ENCODE data around the gene PDE3A.

The PDE3A gene

DNA sequence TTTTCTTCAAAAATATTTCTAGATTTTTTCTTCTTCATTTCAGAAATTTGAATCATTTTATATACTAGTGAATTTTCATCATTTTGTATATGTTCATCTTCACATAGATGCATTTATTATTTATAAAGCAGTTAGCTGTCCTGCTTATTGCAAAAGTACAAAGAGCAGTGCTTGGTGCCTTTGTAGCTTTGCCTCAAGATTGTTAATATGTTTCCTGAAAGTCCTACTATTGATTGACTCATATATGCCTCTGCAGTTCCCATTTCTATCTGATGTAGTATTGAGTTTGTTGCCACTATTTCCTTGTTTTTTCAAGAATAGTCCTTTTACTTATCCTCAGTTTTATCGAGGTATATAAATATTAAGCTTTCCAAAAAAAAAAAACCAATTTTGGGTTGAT, 89.7 kb downstream of the PDE3A start:
- no peak for DNase-seq (ENCODE audit: low spot score)

GRCh38 chr12:20459920-20460319, 91.6 kb downstream of the PDE3A start:
- DNase-seq (ENCODE audit: low spot score): no peak

- DNase-seq (ENCODE audit: low spot score): no peak
Measured at GRCh38 chr12:20460956-20461355, 92.6 kb downstream of the PDE3A start.

DNA sequence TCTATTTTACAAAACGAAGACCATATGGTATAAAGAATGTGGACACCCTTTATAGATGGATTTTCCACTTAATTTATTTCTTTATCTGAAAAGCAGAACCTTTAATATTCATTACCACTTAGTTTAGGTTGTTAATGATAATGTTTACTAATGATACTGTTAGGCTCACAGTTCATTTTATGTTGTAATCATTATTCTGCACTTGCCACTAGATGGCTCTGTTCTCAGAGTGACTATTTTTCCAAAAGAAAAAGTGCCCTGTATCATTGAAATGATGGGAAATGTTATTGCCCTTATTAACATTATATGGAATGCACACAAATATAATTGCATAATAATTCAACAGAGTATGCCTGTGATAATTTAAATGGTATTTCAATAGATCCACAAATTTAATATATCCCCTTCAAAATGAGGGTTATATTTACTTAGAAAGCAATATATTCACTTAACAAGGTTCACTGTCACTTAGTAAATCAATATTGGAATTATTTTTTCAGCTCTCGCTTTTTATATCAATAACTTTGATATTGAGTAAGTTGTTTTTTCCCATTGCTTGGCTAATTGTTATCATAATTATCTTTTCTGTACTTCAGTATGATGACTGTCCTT, 95.7 kb downstream of the PDE3A start:
- DNase-seq (ENCODE audit: low spot score): peak; percentile 35

DNA sequence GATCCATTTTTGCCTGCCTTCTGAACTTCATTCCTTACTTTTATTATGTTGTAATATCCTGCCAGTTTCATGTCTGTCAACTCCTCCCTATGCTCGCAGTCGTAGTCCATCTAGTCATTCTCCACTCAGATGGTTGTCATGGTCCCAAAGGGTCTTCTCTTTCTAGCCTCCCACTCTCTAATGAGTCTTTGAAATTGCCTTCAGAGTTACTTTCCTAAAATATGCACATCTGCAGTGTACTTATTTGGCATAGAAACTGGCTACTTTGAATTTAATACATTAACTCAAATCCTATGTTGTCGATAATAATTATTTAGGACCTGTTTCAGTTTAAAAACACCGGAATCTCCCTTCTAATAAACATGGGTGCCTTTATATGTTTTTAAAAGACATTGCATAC, 101.0 kb downstream of the PDE3A start:
- DNase-seq (ENCODE audit: low spot score): no peak

DNA sequence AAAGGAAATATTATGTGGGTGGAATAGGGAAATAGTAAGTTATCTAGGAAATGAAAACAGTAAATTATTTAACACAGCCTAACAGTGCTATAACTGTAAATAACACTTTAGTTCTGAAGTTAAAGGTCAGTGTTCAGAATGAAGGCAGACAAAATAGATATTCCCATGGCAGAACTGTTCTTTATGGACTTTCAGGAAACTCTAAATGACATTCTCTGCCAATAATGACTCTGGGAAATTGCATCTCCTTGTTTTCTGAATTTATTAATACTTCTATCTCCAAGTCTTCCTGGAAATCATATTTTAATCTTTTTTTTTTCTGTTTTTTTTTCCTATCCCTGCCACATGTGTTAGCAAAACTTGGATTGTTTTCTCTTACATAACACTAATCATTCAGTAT, 101.4 kb downstream of the PDE3A start:
- no peak for DNase-seq (ENCODE audit: low spot score)

DNA sequence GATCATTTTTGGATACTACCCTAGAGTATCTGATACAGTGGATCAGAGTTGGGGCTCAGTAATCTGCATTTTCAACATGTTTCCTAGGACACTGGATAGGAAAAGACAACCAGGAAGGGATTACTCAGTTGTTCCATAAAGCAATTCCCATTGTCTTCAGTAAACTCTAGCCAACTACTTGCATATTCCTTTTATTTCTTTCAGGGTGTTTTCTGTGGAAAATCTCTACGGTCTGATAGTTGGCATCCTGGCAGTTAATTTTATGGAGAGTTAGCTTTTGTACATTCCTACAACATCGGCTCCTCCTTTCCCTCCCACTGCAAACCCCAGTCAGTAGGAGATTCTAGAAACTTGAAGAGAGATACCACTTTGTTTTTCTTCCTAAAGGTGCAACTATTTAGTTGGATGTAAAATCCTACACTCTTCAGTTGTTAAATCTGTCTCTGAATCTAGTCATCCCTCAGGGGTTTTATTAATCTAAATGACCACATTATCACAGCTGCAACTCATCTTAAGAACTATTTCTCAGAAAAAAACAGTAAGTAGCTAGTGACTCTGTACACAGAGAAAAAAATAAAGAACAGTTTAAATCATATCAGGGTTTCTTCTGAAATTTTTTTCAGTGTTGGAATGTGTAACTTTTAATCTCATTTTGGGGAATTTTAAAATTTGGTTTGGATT, 103.9 kb downstream of the PDE3A start:
- no peak for DNase-seq (ENCODE audit: low spot score)

DNA sequence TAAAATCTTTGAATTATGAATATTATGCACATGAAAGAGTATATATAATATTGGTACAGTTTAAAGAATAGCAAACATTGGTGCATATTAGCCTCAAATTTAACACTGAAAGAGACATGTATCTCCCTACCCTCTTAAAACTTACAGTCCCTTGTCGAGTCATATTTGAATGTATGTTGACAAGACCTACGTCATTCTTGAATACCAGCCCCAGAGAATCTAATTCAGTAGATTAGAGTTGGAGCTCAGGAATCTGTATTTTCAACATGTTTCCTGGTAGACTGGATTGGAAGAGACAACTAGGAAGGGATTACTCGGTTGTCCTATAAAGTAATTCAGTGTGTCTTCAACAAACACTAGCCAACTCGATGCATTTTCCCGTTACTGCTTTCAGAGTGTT, 104.8 kb downstream of the PDE3A start:
- DNase-seq (ENCODE audit: low spot score): no peak

DNA sequence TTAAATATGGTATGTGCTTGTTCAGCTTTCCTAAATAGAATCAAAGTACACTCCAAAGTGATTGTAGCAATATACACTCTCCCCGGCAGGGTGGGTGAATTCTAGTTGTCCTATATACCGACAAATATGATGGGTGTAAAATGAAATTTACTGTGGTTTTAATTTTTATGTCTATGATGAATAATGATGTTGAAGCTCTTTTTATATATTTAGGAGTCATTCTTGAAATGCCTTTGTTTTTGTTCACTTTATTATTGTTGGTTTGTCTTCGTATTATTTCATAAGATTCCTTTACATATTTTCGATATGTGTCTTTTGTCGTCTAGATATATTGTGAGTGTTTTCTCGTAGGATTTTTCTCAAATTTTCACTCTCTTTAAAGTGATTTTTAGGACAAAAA, 105.7 kb downstream of the PDE3A start:
- DNase-seq (ENCODE audit: low spot score): no peak

DNA sequence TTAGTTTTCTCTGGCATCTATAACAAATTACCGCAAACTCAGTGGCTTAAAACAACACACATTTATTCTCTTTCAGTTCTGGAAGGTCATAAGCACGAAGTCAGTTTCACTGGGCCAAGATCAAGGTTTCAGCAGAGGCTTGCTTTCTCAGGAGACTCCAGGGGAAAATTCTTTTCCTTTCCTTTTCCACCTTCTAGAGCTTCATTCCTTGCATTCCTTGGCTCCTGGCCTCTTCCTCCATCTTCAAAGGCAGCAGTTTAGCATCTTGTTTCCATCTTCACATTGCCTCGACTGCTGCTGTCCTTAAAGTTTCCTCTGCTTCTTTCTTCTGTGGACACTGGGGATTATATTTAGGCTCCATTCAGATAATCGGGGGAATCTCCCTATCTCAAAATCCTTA, 106.1 kb downstream of the PDE3A start:
- DNase-seq (ENCODE audit: low spot score): no peak

- no peak for DNase-seq (ENCODE audit: low spot score)
Measured at GRCh38 chr12:20475542-20475941, 107.2 kb downstream of the PDE3A start.

GRCh38 chr12:20476551-20476950, 108.2 kb downstream of the PDE3A start:
- no peak for DNase-seq (ENCODE audit: low spot score)

- DNase-seq (ENCODE audit: low spot score): no peak
Measured at GRCh38 chr12:20477255-20477654, 108.9 kb downstream of the PDE3A start.

GRCh38 chr12:20477672-20478071, 109.3 kb downstream of the PDE3A start:
- peak; percentile 53 for DNase-seq (ENCODE audit: low spot score)

DNA sequence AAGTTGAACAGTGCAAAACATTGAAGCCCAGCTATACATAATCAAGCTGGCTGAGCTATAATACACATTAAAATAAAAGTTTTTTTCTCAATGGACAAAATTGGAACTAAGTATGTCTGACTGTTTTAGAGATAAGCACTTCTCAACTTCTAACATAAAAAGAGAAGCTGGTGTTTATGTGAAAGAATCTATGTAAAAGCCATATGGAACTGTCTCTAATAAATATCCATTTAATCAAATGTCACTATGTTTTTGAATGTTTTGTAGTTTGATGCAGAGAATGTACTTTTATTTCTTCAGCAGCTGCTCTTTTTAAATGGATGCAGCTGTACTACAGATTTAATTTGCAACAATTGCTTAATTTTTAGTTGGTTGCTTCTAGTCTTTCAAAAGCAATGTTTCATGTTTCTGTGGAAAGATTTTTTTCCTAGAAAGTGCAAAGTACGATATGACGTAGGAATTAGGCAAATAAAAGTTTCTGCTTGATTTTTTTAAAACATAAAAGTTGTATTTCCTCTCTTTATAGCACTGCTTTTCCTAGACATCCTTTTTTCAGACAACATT, 114.2 kb downstream of the PDE3A start:
- no peak for DNase-seq (ENCODE audit: low spot score)

DNA sequence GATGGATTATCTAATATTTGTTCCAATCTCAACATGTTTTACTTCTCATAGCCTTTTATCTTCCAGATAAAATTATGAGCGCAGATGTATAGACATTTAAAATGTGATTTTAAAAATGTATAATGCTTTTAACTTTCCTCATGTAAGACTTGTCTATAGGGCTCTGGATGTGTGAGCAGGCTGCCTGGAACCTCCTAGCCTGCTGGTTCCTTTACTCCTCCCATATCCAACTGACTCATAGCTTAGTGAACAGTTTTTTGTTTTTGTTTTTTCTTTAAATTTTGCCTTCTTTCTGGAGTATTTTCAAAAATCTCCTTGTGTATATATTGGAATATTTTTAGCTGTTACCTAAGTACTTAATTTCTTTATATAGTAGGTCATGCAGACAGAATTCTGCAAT, 115.4 kb downstream of the PDE3A start:
- no peak for DNase-seq (ENCODE audit: low spot score)

- peak; percentile 52 for DNase-seq (ENCODE audit: low spot score)
Measured at GRCh38 chr12:20486233-20486632, 117.9 kb downstream of the PDE3A start.

GRCh38 chr12:20487519-20487918, 119.2 kb downstream of the PDE3A start:
- no peak for DNase-seq (ENCODE audit: low spot score)

- no peak for DNase-seq (ENCODE audit: low spot score)
Measured at GRCh38 chr12:20489645-20490044, 121.3 kb downstream of the PDE3A start.

GRCh38 chr12:20490213-20490612, 121.9 kb downstream of the PDE3A start:
- DNase-seq (ENCODE audit: low spot score): no peak

GRCh38 chr12:20491290-20491689, 123.0 kb downstream of the PDE3A start:
- no peak for DNase-seq (ENCODE audit: low spot score)

GRCh38 chr12:20492251-20492760, 124.0 kb downstream of the PDE3A start:
- DNase-seq (ENCODE audit: low spot score): no peak

- DNase-seq (ENCODE audit: low spot score): no peak
Measured at GRCh38 chr12:20493934-20494333, 125.6 kb downstream of the PDE3A start.

- no peak for DNase-seq (ENCODE audit: low spot score)
Measured at GRCh38 chr12:20494851-20495250, 126.5 kb downstream of the PDE3A start.
